ENCODE results near the gene TAS2R31. TPM values are rescaled to one million over a fixed set of nuclear protein-coding genes. Genes with fewer than 3 reads are reported as not detected.

Gene TAS2R31
- total and polyA plus RNA-seq, 2 of the 13 experiments (the other 11 are each of a cell fraction or from before 2014, with no cell fraction given): 0.96 to 6.5 TPM

DNA sequence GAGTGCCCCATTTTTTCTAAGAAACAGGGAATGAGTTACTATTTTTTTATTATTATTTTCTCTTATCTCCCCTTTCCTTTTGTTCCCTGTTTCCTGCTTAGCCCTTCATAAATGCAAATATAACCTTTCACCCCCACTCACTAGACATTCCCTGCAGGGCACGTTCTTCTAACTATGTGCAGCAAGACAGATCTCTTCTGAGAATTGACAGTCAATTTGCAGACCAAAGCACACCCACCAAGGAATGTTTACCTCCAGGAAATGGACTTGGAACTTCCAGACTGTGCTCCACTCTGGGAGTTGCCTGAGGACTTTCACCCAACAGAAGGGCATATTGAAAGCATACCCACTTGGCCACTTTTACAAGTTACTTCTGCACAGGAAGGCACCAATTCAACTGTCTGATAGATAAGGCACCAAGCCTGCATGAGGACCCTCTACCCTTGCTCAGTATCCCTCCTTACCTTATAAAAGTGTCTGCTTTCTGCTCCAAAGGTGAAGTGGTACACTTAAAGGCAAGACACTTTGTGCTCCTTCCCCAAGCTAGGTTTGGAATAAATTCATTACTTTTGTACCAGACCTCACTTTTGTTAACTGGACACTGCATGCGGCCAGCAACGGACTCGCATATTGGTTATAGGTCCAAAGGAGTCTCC, 15.3 kb downstream of the TAS2R31 start (continued):
- TF ChIP-seq, protein P1, sequence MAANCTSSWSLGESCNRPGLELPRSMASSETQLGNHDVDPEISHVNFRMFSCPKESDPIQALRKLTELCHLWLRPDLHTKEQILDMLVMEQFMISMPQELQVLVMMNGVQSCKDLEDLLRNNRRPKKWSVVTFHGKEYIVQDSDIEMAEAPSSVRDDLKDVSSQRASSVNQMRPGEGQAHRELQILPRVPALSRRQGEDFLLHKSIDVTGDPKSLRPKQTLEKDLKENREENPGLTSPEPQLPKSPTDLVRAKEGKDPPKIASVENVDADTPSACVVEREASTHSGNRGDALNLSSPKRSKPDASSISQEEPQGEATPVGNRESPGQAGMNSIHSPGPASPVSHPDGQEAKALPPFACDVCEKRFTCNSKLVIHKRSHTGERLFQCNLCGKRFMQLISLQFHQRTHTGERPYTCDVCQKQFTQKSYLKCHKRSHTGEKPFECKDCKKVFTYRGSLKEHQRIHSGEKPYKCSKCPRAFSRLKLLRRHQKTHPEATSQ (CRISPR knock-in tag; IDR thresholded peaks at IDR 0.05; ENCODE audit: borderline replicate concordance): peak; percentile 64; the same call in 1 of the 2 replicates
- TF ChIP-seq TCF12 (IDR thresholded peaks at IDR 0.05): no peak
- TF ChIP-seq TCF12 (CRISPR knock-in tag; IDR thresholded peaks at IDR 0.05): no peak
- TF ChIP-seq HNRNPL (IDR thresholded peaks at IDR 0.05; ENCODE audit: low read depth, low read length): no peak
- TF ChIP-seq ZBTB7B (CRISPR knock-in tag; IDR thresholded peaks at IDR 0.05): peak; percentile 40; the same call in 1 of the 2 replicates
- peak; percentile 48; the same call in 1 of the 2 replicates for TF ChIP-seq DMAP1 (CRISPR knock-in tag; IDR thresholded peaks at IDR 0.05)
- peak; percentile 54; the same call in 1 of the 2 replicates for TF ChIP-seq ZNF264 (CRISPR knock-in tag; IDR thresholded peaks at IDR 0.05)
- TF ChIP-seq NCOA5 (CRISPR knock-in tag; IDR thresholded peaks at IDR 0.05): no peak
- TF ChIP-seq, protein P2, sequence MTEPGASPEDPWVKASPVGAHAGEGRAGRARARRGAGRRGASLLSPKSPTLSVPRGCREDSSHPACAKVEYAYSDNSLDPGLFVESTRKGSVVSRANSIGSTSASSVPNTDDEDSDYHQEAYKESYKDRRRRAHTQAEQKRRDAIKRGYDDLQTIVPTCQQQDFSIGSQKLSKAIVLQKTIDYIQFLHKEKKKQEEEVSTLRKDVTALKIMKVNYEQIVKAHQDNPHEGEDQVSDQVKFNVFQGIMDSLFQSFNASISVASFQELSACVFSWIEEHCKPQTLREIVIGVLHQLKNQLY (CRISPR knock-in tag; IDR thresholded peaks at IDR 0.05): peak; percentile 89
- peak; percentile 79 for TF ChIP-seq HNF1B (CRISPR knock-in tag; IDR thresholded peaks at IDR 0.05)
- peak; percentile 91 for TF ChIP-seq ZNF644 (CRISPR knock-in tag; IDR thresholded peaks at IDR 0.05; ENCODE audit: low read depth)
- no peak for TF ChIP-seq CSRNP1 (CRISPR knock-in tag; IDR thresholded peaks at IDR 0.05)
- TF ChIP-seq KLF9 (CRISPR knock-in tag; IDR thresholded peaks at IDR 0.05; ENCODE audit: low read depth): no peak; the same call in 1 of the 2 replicates
- TF ChIP-seq ARNTL (CRISPR knock-in tag; IDR thresholded peaks at IDR 0.05): peak; percentile 58; the same call in 1 of the 2 replicates
- no peak; the same call in 1 of the 2 replicates for TF ChIP-seq ZSCAN12 (CRISPR knock-in tag; IDR thresholded peaks at IDR 0.05)
- TF ChIP-seq PCBP1 (IDR thresholded peaks at IDR 0.05; ENCODE audit: borderline replicate concordance, low read depth, low read length): no peak
- no peak for TF ChIP-seq CSRNP2 (CRISPR knock-in tag; conservative IDR thresholded peaks at IDR 0.05; ENCODE audit: low read depth)
- TF ChIP-seq CCAR2 (optimal IDR thresholded peaks at IDR 0.05; ENCODE audit: low read depth, low read length): no peak
- TF ChIP-seq DZIP1 (CRISPR knock-in tag; IDR thresholded peaks at IDR 0.05): no peak
- peak; percentile 83 for TF ChIP-seq SAP130 (CRISPR knock-in tag; IDR thresholded peaks at IDR 0.05; ENCODE audit: low read depth)
- peak; percentile 82 for TF ChIP-seq MIXL1 (CRISPR knock-in tag; IDR thresholded peaks at IDR 0.05)
- no peak for TF ChIP-seq NR1H2 (CRISPR knock-in tag; IDR thresholded peaks at IDR 0.05; ENCODE audit: borderline replicate concordance, low read depth)
